ENCODE results near the gene GPC6.

DNA sequence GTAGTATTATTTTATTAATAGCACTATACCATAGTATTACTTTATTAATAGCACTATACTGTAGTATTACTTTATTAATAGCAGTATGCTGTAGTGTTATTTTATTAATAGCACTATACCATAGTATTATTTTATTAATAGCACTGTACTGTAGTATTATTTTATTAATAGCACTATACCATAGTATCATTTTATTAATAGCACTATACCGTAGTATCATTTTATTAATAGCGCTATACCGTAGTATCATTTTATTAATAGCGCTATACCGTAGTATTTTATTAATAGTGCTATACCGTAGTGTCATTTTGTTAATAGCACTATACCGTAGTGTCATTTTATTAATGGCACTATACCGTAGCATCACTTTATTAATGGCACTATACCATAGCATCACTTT lies 191.8 kb downstream of the GPC6 start:
- TF ChIP-seq, protein P1, sequence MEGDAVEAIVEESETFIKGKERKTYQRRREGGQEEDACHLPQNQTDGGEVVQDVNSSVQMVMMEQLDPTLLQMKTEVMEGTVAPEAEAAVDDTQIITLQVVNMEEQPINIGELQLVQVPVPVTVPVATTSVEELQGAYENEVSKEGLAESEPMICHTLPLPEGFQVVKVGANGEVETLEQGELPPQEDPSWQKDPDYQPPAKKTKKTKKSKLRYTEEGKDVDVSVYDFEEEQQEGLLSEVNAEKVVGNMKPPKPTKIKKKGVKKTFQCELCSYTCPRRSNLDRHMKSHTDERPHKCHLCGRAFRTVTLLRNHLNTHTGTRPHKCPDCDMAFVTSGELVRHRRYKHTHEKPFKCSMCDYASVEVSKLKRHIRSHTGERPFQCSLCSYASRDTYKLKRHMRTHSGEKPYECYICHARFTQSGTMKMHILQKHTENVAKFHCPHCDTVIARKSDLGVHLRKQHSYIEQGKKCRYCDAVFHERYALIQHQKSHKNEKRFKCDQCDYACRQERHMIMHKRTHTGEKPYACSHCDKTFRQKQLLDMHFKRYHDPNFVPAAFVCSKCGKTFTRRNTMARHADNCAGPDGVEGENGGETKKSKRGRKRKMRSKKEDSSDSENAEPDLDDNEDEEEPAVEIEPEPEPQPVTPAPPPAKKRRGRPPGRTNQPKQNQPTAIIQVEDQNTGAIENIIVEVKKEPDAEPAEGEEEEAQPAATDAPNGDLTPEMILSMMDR (conservative IDR thresholded peaks at IDR 0.05) = no peak
- TF ChIP-seq EZH2 (IDR thresholded peaks at IDR 0.05; ENCODE audit: low read depth) = no peak
